Astrocyte (in vitro differentiated cells and primary cell): ENCODE measurements around the gene SND1.

ENCODE experiments used
- EZH2 ChIP-seq: IDR thresholded peaks from 2 replicates; pipeline ENCODE4 v1.6.1; 2012; ENCODE audit warnings: mild to moderate bottlenecking, low read length, inconsistent platforms; ENCODE audit not compliant: insufficient read depth
- TF ChIP-seq, protein P1 (sequence below): IDR thresholded peaks from 2 replicates; pipeline ENCODE4 v1.5.1; 2011; ENCODE audit warnings: low read depth, mild to moderate bottlenecking, inconsistent platforms, low read length, moderate library complexity; ENCODE audit not compliant: insufficient read depth

DNA sequence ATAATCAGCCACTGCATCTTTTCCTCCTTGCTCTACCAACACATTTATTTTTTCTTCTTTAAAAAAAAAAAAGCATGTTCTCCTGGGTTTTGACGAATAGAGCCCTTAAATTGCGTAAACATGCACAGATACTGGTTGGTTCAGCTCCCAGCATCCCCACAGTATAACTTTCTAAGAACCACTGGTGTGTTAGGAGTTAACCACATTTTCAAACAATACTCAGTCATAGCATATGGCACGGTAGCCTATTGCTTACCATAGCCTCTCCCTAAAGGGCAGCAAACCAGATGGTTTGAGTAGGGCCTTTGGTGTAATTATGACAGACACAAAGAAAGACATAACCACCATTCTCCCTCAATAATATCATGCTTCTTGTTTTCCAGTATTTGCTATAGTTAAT is 234.3 kb downstream of the SND1 start:
- no peak for TF ChIP-seq EZH2
- TF ChIP-seq, protein P1, sequence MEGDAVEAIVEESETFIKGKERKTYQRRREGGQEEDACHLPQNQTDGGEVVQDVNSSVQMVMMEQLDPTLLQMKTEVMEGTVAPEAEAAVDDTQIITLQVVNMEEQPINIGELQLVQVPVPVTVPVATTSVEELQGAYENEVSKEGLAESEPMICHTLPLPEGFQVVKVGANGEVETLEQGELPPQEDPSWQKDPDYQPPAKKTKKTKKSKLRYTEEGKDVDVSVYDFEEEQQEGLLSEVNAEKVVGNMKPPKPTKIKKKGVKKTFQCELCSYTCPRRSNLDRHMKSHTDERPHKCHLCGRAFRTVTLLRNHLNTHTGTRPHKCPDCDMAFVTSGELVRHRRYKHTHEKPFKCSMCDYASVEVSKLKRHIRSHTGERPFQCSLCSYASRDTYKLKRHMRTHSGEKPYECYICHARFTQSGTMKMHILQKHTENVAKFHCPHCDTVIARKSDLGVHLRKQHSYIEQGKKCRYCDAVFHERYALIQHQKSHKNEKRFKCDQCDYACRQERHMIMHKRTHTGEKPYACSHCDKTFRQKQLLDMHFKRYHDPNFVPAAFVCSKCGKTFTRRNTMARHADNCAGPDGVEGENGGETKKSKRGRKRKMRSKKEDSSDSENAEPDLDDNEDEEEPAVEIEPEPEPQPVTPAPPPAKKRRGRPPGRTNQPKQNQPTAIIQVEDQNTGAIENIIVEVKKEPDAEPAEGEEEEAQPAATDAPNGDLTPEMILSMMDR: no peak
